GM20000 (cell line): ENCODE measurements around the gene HS3ST3B1.

ENCODE experiments used
- DNase-seq: peaks from one replicate; pipeline ENCODE4 v3.0.0; 2012; ENCODE audit warnings: low spot score
- CTCF ChIP-seq: IDR thresholded peaks from 2 replicates; pipeline ENCODE4 v1.5.1; 2012; ENCODE audit warnings: mild to moderate bottlenecking, control low read depth; ENCODE audit errors: extremely low read depth, missing control alignments

The HS3ST3B1 gene

GRCh38 chr17:14374268-14374667 lies 73.4 kb downstream of the HS3ST3B1 start:
- TF ChIP-seq CTCF = no peak
- DNase-seq = no peak

- no peak for TF ChIP-seq CTCF
- DNase-seq = no peak
Observed at GRCh38 chr17:14376666-14377065, 75.8 kb downstream of the HS3ST3B1 start.

GRCh38 chr17:14381606-14382005 lies 80.7 kb downstream of the HS3ST3B1 start:
- no peak for DNase-seq
- TF ChIP-seq CTCF = no peak

GRCh38 chr17:14387036-14387435 lies 86.2 kb downstream of the HS3ST3B1 start:
- no peak for DNase-seq
- TF ChIP-seq CTCF = no peak

- DNase-seq = no peak
- TF ChIP-seq CTCF = no peak
Observed at GRCh38 chr17:14389681-14390080, 88.8 kb downstream of the HS3ST3B1 start.

GRCh38 chr17:14393723-14394122 lies 92.8 kb downstream of the HS3ST3B1 start:
- DNase-seq = no peak
- no peak for TF ChIP-seq CTCF

- DNase-seq = no peak
- no peak for TF ChIP-seq CTCF
Observed at GRCh38 chr17:14395255-14395654, 94.4 kb downstream of the HS3ST3B1 start.
